Choroid plexus epithelial cell (primary cell): ENCODE measurements around the gene RAD51D.

Source experiments
- DNase-seq: peaks from one replicate; pipeline ENCODE4 v3.0.0-alpha.2; 2010; ENCODE audit warnings: low read depth
- H3K4me3 ChIP-seq: 2 replicates; pipeline ENCODE4 v1.5.1; 2011; ENCODE audit warnings: low read depth, mild to moderate bottlenecking, control low read depth, low read length, moderate library complexity
- TF ChIP-seq, protein P1 (sequence below): conservative IDR thresholded peaks from 2 replicates; pipeline ENCODE4 v1.5.1; 2011; ENCODE audit warnings: low read depth, mild to moderate bottlenecking, control low read depth, inconsistent platforms, low read length, moderate library complexity

Gene RAD51D

GRCh38 chr17:35086164-35086563, 33.5 kb downstream of the RAD51D start:
- no peak for DNase-seq
- no peak overlapping the region for H3K4me3 ChIP-seq
- TF ChIP-seq, protein P1, sequence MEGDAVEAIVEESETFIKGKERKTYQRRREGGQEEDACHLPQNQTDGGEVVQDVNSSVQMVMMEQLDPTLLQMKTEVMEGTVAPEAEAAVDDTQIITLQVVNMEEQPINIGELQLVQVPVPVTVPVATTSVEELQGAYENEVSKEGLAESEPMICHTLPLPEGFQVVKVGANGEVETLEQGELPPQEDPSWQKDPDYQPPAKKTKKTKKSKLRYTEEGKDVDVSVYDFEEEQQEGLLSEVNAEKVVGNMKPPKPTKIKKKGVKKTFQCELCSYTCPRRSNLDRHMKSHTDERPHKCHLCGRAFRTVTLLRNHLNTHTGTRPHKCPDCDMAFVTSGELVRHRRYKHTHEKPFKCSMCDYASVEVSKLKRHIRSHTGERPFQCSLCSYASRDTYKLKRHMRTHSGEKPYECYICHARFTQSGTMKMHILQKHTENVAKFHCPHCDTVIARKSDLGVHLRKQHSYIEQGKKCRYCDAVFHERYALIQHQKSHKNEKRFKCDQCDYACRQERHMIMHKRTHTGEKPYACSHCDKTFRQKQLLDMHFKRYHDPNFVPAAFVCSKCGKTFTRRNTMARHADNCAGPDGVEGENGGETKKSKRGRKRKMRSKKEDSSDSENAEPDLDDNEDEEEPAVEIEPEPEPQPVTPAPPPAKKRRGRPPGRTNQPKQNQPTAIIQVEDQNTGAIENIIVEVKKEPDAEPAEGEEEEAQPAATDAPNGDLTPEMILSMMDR = no peak

DNA sequence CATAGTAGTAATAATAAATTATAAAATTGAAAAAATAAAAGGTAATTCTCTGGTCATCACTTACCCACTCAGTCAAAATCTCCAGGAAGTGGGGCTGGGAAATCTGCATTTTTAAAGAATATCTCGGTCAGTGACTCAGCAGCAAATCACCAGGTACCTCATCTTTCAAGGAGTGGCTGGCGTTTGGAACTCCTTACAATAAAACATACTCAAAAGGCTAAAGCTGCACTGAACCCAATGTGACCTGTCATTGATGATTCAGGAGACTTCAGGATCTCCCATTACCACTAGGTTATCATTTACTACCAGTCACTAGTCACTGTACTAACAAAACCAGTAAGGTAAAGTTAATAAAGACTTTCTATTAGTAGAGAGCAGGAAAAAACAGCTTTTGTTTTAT, 34.7 kb downstream of the RAD51D start:
- DNase-seq = peak; percentile 50
- H3K4me3 ChIP-seq = no peak overlapping the region
- TF ChIP-seq, protein P1 = no peak

DNA sequence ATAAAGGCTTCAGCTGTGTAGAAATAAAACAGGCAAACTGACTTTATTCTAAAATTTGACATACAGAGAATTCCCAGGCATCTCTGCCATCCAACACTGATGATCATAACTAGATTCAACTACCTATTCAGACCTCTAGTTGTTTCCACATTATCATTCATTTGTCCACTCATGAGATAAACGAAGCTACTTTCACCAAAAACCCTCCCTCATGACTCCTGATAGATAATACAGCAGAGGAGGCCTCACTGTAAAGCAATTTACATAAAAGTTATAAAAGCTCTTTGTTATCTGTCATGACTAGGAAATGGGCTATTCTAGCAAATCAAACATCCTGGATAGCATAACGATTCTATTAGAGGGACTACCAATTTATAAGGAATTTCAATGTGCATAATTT, 36.6 kb downstream of the RAD51D start:
- no peak overlapping the region for H3K4me3 ChIP-seq
- DNase-seq = no peak
- TF ChIP-seq, protein P1 = no peak

- peak; percentile 73 for DNase-seq
- H3K4me3 ChIP-seq = no peak overlapping the region
- TF ChIP-seq, protein P1 = no peak
These were observed 37.5 kb downstream of the RAD51D start for GRCh38 chr17:35082073-35082657.

- H3K4me3 ChIP-seq = no peak overlapping the region
- no peak for DNase-seq
These were observed 38.0 kb downstream of the RAD51D start for GRCh38 chr17:35081638-35082037.

GRCh38 chr17:35080536-35080935, 39.1 kb downstream of the RAD51D start:
- no peak for DNase-seq
- H3K4me3 ChIP-seq = no peak overlapping the region
- TF ChIP-seq, protein P1 = no peak

More at GRCh38 chr17:35081638-35082037, 38.0 kb downstream of the RAD51D start:
- TF ChIP-seq, protein P1 = no peak
